Tibial nerve (tissue), 4 donors: ENCODE results near the gene SEZ6. TPM values are rescaled to one million over a fixed set of nuclear protein-coding genes. Genes with fewer than 3 reads are reported as not detected.
A peak's percentile ranks its signal among the peaks of the same experiment; 100 is the strongest.

Source experiments
- DNase-seq, 2 donors: peaks; one replicate each; pipeline ENCODE4 v3.0.0-alpha.2; 2019; ENCODE audit warnings: low spot score in 2 of 2
- H3K27ac ChIP-seq, 4 donors: fragments of 200-600 bp; sonication (generic) in 3 of 4; one replicate each; pipeline ENCODE4 v1.5.1; 2017 to 2019; ENCODE audit warnings: mild to moderate bottlenecking in 1 of 4
- H3K27me3 ChIP-seq, 2 donors: fragments of 200-600 bp; sonication (generic) in 1 of 2; one replicate each; pipeline versions ENCODE4 v1.5.1 to v1.6.0; 2017 to 2019
- H3K36me3 ChIP-seq, 3 donors: fragments of 200-600 bp; sonication (generic); one replicate each; pipeline ENCODE4 v1.5.1; 2018 to 2019
- H3K4me1 ChIP-seq, 4 donors: fragments of 200-600 bp; sonication (generic) in 3 of 4; one replicate each; pipeline ENCODE4 v1.5.1; 2017 to 2019
- H3K4me3 ChIP-seq, 4 donors: fragments of 200-600 bp; sonication (generic) in 3 of 4; one replicate each; pipeline ENCODE4 v1.5.1; 2017 to 2019; ENCODE audit warnings: mild to moderate bottlenecking in 1 of 4, moderate library complexity in 1 of 4
- H3K9me3 ChIP-seq, 4 donors: fragments of 200-600 bp; sonication (generic) in 3 of 4; one replicate each; pipeline ENCODE4 v1.5.1; 2017 to 2019
- EP300 ChIP-seq, 2 donors: sonication (generic); formaldehyde crosslinking; IDR thresholded peaks; one replicate each; pipeline ENCODE4 v1.6.1; 2017; ENCODE audit warnings: antibody characterized with exemption in 2 of 2, mild to moderate bottlenecking in 1 of 2
- POLR2A ChIP-seq, 2 donors: fragments of 450-650 bp; IDR thresholded peaks; one replicate each; pipeline ENCODE4 v1.6.1; 2017; ENCODE audit warnings: antibody characterized with exemption in 2 of 2, mild to moderate bottlenecking in 2 of 2, moderate library complexity in 2 of 2
- WGBS, 2 donors: methylation state at CpG; one replicate each; pipeline ENCODE4 v1.1.5; 2018; 5-methylcytosine and 5-hydroxymethylcytosine counted together
- total RNA-seq, 4 donors: library from RNA; depleted of rRNA; stranded (reverse); fragments of >200 nt; gene quantifications; one replicate each; pipeline ENCODE4 v1.1.0, GENCODE V29; 2016
- TF ChIP-seq, protein P1 (sequence below), 5 experiments: fragments of 200-600 bp in 3 of 5; fragments of 450-650 bp in 2 of 5; sonication (generic) in 3 of 5; IDR thresholded peaks; one replicate each; pipeline ENCODE4 v1.5.1; 2016 to 2019; ENCODE audit warnings: antibody characterized with exemption in 5 of 5, mild to moderate bottlenecking in 3 of 5, moderate library complexity in 2 of 5

SEZ6 gene
- total RNA-seq, 4 donors from 2014 or later: not detected

DNA sequence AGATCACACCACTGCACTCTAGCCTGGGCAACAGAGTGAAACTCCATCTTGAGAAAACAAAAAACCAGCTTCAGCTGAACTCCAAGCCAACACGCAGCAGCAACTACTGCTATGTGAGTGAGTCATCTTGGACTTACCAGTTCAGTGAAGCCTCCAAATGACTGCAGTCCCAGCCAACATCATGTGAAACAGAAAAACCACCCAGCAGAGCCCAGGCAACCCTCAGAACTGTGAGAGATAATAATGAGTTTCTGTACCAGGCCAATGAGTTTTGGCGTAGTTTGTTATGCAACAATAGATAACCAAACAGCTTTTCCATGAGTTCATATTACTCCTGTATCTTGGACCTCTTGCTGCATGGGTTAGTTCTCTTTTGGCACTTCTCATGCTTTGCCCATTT, 77.8 kb downstream of the SEZ6 start:
- peaks cover 0 to 36% (median 4%) of the 10 kb centered on the region in 4 donors for H3K4me1 ChIP-seq
- 88 to 100% methylated on average over 2 of the region's 2 CpGs for WGBS, 2 donors
- H3K9me3 ChIP-seq: peaks cover 0 to 5% (median 0%) of the 10 kb centered on the region in 4 donors
- TF ChIP-seq, protein P1, sequence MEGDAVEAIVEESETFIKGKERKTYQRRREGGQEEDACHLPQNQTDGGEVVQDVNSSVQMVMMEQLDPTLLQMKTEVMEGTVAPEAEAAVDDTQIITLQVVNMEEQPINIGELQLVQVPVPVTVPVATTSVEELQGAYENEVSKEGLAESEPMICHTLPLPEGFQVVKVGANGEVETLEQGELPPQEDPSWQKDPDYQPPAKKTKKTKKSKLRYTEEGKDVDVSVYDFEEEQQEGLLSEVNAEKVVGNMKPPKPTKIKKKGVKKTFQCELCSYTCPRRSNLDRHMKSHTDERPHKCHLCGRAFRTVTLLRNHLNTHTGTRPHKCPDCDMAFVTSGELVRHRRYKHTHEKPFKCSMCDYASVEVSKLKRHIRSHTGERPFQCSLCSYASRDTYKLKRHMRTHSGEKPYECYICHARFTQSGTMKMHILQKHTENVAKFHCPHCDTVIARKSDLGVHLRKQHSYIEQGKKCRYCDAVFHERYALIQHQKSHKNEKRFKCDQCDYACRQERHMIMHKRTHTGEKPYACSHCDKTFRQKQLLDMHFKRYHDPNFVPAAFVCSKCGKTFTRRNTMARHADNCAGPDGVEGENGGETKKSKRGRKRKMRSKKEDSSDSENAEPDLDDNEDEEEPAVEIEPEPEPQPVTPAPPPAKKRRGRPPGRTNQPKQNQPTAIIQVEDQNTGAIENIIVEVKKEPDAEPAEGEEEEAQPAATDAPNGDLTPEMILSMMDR (IDR thresholded peaks at IDR 0.05): no peak
- TF ChIP-seq EP300 (IDR thresholded peaks at IDR 0.05) (no peak), POLR2A (IDR thresholded peaks at IDR 0.05) (no peak)
- H3K27ac ChIP-seq: no peak overlapping the region
- no peak for DNase-seq
- no peak overlapping the region for H3K4me3 ChIP-seq
- peaks cover 0 to 56% (median 0%) of the 10 kb centered on the region in 3 donors for H3K36me3 ChIP-seq
- H3K27me3 ChIP-seq: no peaks in the 10 kb centered on the region

DNA sequence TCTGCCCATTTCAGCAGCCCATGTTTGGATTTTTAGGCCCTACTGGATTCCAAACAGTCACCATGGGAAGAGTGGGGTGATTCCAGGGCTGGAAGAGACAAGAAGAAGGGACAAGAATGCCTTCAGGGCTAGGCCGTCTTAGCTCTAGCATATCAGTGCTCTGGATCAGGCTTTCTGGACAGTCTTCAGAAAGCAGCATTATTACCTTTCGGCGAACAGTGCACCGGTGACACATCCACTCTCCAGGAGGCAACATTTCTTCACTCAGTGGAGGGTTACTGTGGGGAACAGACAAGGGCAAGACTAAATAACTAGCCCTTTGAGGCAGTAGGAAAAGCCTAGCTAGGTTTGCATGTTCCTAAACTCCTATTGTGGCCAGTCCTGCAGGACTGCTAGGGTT, 79.0 kb downstream of the SEZ6 start:
- Histone ChIP-seq H3K9me3 (peaks cover 0 to 5% (median 0%) of the 10 kb centered on the region in 4 donors), H3K27me3 (no peaks in the 10 kb centered on the region), H3K27ac (peak overlapping the region in 3 of 4 donors; percentile 5 to 50 (median 46)), H3K4me3 (no peak overlapping the region), H3K36me3 (peaks cover 0 to 68% (median 0%) of the 10 kb centered on the region in 3 donors), H3K4me1 (peaks cover 0 to 28% (median 2%) of the 10 kb centered on the region in 4 donors)
- 93 to 96% methylated on average over 4 of the region's 4 CpGs for WGBS, 2 donors
- TF ChIP-seq EP300 (IDR thresholded peaks at IDR 0.05): no peak
- TF ChIP-seq, protein P1 (IDR thresholded peaks at IDR 0.05): no peak
- TF ChIP-seq POLR2A (IDR thresholded peaks at IDR 0.05): no peak
- no peak for DNase-seq

DNA sequence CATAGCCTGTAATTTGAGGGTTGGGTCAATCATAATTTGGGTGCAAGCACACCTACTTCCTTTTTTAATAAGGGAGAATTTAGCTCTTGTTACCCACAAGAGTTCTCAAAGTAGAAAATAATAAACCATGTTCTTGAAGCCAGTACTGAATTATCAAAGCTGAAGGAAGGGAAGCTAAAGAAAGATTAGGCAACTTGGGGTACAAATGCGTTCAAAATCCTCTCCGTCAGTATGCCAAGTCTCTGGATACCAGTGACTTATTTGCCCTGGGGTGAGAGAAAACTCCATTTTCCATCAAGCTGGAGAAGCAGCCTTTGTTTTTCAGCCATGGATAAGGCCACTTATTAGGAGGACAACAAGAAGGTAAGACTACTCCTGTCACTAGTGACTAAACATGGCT, 79.5 kb downstream of the SEZ6 start:
- H3K9me3 ChIP-seq: peaks cover 0 to 5% (median 0%) of the 10 kb centered on the region in 4 donors
- no peak for DNase-seq
- H3K27me3 ChIP-seq: no peaks in the 10 kb centered on the region
- no peak overlapping the region for H3K4me3 ChIP-seq
- H3K27ac ChIP-seq: peak overlapping the region in 3 of 4 donors; percentile 5 to 50 (median 46)
- TF ChIP-seq POLR2A (IDR thresholded peaks at IDR 0.05) (no peak), EP300 (IDR thresholded peaks at IDR 0.05) (no peak)
- TF ChIP-seq, protein P1 (IDR thresholded peaks at IDR 0.05): no peak
- peaks cover 0 to 27% (median 2%) of the 10 kb centered on the region in 4 donors for H3K4me1 ChIP-seq
- H3K36me3 ChIP-seq: peaks cover 0 to 73% (median 3%) of the 10 kb centered on the region in 3 donors
- 79% methylated on average over 2 of the region's 2 CpGs for WGBS, 2 donors

DNA sequence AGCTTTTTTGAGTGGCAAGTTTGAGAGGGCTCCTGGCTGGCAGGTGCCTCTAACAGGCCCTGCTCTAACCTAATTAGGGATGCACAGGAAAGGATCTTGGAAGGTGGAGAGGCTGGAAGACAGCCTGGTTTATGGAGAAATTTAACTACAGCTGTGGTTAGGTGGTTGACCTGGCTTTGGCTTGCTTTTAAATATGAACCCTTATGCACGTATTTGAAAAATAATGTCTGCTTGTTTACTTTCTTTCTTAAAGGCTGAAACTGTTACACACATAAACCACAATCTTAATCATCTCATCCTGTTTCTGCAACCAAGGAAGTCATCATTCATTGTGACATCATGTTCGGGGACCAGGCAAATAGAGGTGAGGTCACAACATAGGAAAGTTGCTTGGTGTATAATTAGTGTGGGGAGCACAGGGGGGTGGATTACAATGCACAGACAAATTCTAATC, 79.9 kb downstream of the SEZ6 start:
- Histone ChIP-seq H3K27me3 (no peaks in the 10 kb centered on the region), H3K36me3 (peaks cover 0 to 77% (median 7%) of the 10 kb centered on the region in 3 donors), H3K4me1 (peaks cover 0 to 25% (median 2%) of the 10 kb centered on the region in 4 donors), H3K27ac (peak overlapping the region in 3 of 4 donors; percentile 50 to 68 (median 52)), H3K9me3 (peaks cover 0 to 5% (median 0%) of the 10 kb centered on the region in 4 donors), H3K4me3 (no peak overlapping the region)
- 21 to 23% methylated on average over 2 of the region's 2 CpGs for WGBS, 2 donors
- DNase-seq: no peak
- no peak for TF ChIP-seq POLR2A (IDR thresholded peaks at IDR 0.05)
- peak in 1 of 2 donors; percentile 38 for TF ChIP-seq EP300 (IDR thresholded peaks at IDR 0.05)

DNA sequence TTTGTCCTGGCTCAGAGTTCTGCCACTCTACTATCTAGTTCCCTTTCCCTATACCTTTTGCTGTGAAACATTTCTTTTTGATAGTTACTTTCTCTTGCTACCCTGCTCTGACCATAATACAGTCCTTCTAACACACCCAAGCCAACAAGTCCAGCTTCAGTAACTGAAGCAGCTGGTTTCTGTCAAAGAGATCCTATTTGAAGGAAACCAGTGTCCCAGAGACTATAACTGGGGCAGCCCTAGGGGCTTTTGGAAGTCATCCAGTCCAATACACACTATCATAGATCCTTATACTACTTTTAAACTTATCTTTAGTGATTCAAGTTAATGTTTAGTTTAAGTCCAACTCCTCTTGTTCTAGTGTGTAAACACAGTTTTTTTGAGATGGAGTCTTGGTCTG, 85.6 kb downstream of the SEZ6 start:
- TF ChIP-seq EP300 (IDR thresholded peaks at IDR 0.05) (no peak), POLR2A (IDR thresholded peaks at IDR 0.05) (no peak)
- TF ChIP-seq, protein P1 (IDR thresholded peaks at IDR 0.05): no peak
- H3K27me3 ChIP-seq: no peaks in the 10 kb centered on the region
- DNase-seq: no peak
- no peaks in the 10 kb centered on the region for H3K9me3 ChIP-seq
- H3K27ac ChIP-seq: no peak overlapping the region
- no peaks in the 10 kb centered on the region for H3K4me1 ChIP-seq
- H3K36me3 ChIP-seq: peaks cover 3 to 100% (median 46%) of the 10 kb centered on the region in 3 donors
- H3K4me3 ChIP-seq: no peak overlapping the region
